Stimulated activated CD8-positive, alpha-beta memory T cell treated with anti-CD3 and anti-CD28 coated beads, Interleukin-4, amount 100 ng/mL, for 4 hours (primary cell): ENCODE measurements around the gene C2CD5.

ENCODE experiments used
- DNase-seq, 2 donors: peaks; one replicate each; pipeline ENCODE4 v3.0.0-alpha.2; 2020; ENCODE audit warnings: low read depth in 2 of 2, low spot score in 1 of 2

Gene C2CD5

GRCh38 chr12:22415342-22416309, 128.7 kb downstream of the C2CD5 start:
- no peak for DNase-seq

- DNase-seq, result no peak
These were observed 129.6 kb downstream of the C2CD5 start for GRCh38 chr12:22414742-22415141.

GRCh38 chr12:22413592-22413991, 130.8 kb downstream of the C2CD5 start:
- DNase-seq, result no peak

- no peak for DNase-seq
These were observed 131.8 kb downstream of the C2CD5 start for GRCh38 chr12:22412581-22412980.

GRCh38 chr12:22410486-22410885, 133.9 kb downstream of the C2CD5 start:
- no peak for DNase-seq

- no peak for DNase-seq
These were observed 134.8 kb downstream of the C2CD5 start for GRCh38 chr12:22409377-22410164.

GRCh38 chr12:22408610-22409376, 135.5 kb downstream of the C2CD5 start:
- no peak for DNase-seq

- DNase-seq, result no peak
These were observed 136.9 kb downstream of the C2CD5 start for GRCh38 chr12:22407397-22407796.

GRCh38 chr12:22406627-22407026, 137.7 kb downstream of the C2CD5 start:
- no peak for DNase-seq

GRCh38 chr12:22399464-22400180, 144.7 kb downstream of the C2CD5 start:
- no peak for DNase-seq
